Measurements from ENCODE around the gene SMC3.
A peak's percentile ranks its signal among the peaks of the same experiment; 100 is the strongest.

Gene SMC3

DNA sequence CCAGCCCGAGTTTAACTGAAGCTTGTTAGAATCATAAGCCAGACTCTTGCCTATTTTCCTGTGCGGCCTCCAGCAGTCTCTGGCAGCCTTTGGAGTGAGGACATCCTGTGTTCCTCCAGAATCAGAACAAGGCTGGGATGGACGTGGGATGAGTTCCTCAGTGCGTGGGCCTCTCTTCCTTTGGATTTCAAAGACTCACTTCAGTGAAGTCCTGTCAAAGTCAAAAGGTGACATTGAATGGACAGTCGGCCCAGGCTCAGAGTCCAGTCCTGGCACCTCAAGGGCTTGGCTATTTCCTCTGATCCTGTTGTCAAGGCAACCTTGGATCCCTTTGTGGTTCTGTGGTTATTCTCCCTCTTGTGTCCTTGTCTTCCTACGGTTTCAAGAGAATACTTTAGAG is 21.4 kb upstream of the SMC3 start:
- FAIRE-seq = no peak

DNA sequence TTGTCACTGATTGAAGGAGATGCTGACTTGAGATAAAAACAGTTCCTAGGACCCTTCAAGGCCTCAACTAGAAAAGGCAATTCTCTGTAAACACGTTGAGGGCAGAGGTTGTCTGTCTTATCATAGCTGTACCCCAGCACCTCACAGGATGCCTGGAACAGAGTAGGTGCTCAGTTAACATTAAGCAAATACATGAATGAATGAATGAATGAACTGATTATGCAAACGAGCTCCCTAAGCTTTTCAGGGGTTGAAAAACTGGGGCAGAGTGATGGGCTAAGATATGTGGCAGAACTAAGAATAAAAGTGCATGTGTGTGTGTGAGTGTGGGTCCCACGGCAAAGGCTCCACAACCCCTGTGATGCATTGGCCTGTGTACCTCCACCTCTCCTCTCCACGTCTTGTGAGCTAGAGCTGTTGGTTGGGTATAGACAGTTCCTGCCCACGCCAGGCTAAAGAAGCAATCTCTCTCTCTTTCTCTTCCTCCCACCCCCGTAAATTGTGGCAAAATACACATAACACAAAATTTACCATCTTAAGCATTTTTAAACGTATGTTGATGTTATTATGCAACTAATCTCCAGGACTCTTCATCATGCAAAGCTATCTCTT is 20.9 kb upstream of the SMC3 start:
- FAIRE-seq = no peak

DNA sequence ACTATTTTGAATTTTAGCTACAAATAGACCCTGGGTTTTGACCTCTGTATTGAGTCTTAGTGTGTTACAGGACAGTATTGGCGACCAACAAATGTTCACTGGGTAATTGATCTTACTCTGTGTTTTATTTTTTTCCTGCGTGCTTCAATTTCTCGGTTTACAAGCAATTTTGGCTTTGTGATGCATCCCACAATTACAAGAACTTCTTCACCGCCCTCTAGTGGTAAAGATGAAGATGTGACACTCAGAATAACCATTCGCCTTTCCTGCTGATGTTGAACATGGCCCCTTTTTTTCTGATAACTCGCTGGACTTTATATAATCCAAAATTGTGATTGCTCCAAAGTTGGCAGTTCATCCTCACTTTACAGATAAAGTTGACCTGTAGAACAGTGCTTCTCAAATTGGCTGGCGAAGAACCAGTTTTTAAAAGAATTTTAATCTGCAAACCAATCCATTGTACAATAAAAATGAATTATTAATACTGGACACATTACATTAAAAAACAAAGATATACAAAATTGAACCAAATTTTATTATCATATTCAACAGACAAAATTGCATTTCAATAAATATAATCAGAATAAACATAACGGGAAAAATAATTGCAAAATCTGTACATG is 20.2 kb upstream of the SMC3 start:
- peak; percentile 63 for FAIRE-seq

DNA sequence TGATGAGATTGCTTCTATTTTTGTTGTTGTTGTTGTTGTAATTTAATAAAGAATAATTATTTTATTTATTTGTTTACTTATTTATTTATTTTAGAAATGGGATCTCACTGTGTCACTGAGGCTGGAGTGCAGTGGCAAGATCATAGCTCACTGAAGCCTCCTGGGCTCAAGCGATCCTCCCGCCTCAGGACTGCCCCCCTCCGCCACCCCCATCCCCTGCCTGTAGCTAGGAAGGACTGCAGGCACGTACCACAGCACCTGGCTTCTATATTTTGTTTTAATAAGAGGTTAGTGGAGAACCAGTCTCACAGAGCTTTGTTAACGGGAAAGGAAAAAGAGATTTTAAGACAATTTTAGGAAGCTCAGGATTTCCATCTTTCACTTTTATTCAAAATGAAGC is 19.5 kb upstream of the SMC3 start:
- no peak for FAIRE-seq

DNA sequence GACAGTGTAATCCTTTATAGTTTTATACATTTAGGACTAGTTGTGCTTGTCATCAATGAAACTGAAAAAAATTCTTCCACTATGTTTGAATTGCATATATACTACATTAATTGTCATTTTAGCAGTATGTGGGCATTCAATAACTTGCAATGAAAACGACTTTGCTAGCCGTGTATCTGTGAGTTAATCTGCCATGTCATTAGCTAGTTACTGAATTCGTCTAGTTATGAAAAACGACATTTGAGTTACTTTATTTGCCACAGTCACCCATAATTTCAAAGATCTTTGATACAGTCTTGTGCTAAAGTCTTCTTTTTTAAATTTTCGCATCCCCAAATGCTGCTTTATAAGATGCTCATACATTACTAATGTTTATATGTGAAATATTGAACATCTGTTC is 18.3 kb upstream of the SMC3 start:
- no peak for FAIRE-seq

DNA sequence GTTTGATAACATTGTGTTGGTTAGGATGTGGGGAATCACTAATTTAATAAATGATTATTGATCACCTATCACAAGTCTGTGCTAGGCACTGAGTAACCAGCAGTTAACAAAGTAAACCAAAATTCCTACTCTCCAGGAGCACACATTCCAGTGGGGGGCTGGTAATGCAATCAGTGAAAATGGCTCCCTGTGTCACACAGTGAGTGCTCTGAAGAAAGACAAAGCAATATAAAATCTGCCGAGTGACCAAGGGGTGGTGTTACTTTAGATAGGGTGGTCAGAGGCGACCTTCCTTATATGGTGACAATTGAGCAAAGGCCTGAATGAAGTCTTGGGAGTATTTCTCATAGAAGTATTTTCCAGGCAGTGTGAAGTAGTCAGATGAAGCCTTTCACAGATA is 13.6 kb upstream of the SMC3 start:
- FAIRE-seq = no peak

DNA sequence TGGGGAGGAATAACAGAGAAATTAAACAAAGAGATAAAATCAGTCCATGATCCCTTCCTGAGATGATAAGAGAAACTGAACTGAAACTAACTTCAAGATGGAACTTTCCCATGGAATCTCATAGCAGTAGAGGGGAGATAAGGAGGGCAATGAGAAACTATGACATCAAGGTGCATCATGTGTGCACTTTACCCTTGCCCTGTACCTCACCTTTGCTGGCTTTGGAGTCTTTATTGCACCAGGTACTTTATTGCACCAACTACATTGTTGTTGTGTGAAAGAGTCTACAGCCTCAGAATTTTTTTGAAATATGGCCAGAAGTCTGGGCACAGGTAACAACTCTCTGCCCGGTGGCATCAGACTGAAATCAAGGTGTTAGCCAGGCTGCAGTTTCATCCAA is 11.2 kb upstream of the SMC3 start:
- no peak for FAIRE-seq

DNA sequence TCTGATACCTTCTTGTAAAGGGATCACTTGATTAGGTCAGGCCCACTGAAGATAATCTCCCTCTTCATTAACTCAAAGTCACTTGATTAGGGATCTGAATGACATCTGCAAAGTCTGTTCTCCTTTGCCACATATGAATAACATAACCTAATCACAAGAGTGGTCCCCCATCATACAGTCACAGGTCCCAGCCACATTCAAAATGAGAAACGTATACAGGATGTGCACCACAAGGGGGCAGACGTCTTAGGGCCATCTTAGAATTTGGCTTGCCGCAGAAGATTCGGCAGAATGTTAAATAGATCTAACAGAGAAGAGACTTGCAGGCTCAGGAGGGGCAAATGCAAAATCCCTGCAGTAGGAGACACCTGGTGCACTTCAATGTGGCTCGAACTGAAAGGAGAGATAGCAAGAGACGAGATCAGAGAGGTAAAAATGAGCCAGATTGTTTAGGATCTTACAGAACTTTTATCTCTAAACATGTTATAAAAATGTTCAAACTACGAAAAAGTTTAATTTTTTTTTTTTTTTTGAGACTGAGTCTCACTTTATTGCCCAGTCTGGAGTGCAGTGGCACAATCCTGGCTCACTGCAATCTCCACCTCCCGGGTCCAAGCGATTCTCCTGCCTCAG is 10.4 kb upstream of the SMC3 start:
- FAIRE-seq = no peak

DNA sequence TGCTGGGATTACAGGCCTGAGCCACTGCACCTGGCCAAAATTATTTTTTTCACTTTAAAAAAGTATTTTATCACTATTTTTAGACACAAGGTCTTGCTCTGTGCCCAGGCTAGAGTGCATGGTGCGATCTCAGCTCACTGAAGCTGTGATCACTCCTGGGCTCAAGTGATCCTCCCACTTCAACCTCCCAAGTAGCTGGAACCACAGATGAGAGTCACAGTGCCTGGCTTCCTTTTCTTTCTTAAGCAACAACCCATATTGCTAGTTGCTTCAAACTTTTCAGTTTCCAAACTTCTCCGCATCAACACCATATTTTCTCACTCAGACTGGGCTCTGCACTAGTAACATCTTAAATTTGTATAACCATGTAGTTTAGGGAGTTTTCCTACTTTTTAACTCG is 9.5 kb upstream of the SMC3 start:
- no peak for FAIRE-seq

DNA sequence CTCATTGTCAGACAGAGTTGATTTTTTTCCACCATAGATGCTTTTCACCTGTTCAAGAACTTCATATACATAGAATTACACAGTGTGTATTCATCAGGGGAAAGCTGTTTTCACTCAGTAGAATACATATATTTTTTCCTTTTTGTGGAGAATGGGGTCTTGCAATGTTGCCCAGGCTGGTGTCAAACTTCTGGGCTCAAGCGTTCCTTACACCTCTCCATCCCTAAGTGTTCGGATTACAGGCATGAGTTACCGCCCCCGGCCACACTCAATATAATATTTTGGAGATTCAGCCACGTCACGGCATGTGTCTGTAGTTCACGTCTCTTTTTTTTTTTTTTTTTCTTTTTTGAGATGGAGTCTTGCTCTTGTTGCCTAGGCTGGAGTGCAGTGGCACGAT is 7.5 kb upstream of the SMC3 start:
- FAIRE-seq = no peak

DNA sequence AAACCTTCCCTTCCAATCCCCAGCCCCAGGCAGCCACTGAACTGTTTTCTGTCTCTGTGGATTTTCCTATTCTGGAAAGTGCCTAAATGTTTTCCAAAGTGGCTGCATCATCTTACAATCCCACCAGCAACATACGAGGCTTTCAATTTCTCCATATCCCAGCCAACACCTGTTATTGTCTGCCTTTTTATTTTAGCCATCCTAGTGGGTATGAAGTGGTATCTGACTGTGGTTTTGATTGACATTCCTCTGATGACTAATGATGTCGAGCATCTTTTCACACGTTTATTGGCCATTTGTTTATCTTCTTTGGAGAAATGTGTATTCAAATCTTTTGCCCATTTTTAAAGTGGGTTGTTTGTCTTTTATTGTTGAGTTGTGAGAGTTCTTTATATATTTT is 6.2 kb upstream of the SMC3 start:
- no peak for FAIRE-seq

DNA sequence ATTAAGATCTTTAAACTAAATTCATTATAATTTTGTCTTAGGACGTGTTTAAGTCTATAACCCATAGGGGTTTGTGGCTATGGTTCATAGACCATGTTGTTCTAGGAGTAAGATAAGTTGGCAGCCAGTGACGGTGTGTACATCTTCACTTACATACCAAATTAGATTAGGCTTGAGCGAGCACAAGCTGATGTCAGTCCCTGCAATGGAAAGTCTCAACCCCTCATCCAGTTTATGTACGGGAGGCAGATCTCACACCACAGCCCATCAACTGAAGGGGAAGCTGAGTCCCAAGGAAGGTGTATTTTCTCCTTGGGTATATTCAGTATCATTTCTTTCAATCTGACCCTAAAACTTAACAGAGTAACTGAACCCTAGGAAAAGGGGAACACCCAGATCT is 5.1 kb upstream of the SMC3 start:
- FAIRE-seq = no peak

DNA sequence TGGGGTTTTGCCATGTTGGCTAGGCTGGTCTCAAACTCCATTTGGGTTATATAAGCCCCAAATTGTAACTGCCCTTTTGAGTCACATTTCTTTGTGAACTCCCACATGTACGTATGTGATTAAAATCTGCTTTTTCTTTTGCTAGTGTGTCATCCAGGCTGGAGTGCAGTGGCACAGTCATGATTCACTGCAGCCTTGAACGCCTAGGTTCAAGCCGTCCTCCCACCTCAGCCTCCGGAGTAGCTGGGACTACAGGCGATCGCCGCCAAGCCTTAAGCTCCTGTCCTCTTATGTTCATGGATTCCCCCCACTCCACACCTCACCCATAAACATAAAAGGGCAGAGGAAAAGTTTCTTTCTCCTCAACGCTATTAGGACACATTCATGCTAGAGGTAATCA is 4.4 kb upstream of the SMC3 start:
- FAIRE-seq = no peak

DNA sequence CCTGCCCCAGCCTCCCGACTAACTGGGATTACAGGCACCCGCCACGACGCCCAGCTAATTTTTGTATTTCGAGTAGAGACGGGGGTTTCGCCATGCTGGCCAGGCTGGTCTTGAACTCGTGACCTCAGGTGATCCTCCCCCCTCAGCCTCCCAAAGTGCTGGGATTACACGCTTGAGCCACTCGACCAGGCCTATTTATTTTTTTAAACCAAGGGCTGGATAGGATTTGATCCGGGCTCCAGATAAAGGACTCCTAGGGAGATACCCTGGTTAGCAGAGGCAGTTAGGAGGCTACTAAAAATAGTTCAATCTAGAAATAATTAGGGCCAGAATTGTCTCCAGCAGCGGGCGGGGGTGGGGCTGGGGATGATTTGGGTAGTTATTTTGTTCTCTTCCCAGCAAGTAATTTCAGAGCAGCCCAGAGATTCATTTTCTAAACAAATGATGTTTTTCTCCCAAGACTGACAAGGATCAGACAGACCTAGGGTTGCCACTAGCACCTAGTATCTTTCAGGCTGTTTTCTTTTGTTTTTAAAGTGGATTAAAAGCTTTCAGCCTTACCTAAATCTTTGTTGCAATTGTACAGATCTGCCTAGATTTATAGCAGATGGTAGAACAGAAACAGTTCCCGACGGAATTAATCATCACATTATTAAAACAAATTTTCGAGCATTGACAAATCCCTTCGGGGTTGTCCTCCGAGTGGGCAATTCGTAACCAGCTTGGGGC is 859 bp upstream of the SMC3 start:
- FAIRE-seq = no peak

DNA sequence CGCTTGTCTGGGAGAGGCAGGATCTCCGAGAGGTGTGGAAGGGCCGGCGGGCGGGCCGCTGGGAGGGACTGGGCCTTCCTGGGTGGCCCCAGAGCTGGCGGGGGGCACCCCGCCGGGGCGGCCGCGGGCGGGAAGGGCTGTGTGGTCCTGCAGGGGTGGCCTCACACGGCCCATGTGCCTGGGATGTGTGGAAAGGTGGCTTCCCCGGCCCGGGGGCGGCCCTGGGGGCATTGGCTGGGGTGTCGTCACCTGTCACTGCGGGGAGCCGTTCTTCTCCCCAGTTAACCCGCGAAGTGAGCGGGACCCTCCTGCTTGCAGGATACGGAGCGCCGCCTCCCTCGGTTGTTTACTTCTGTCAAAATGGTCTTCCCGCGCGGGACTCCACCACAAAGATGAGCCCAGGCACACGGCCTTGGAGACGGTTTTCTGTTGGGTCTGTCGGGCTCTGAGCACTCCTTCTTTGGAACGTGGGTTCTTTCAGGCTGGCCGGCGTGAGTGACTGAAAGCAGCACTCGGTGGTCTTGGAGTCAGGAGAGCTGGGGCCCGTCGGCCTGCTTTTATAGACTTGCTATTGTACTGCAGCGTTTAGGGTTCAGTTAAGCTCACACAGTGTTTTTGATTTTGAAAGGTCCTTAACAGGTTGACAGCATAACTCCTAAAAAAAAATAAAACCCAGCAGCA is 700 bp downstream of the SMC3 start:
- no peak for FAIRE-seq

DNA sequence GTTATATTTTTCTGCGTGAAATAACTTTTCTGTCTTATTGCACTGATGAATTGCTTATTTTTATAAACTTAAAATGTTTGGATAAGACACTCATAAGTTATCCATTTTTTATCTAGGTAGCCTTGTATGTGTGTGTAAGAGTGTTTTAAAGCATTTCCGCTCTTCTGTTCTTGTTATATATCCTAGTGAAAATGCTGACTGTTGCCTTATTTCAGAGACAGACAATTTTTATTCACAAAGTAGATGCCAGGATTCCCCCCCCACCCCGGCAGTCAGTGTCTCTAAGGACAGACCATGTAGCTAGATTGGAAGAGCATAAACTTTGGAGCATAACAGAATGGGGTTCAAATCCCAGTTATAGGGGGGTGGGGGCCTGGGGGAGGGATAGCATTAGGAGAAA is 1.6 kb downstream of the SMC3 start:
- no peak for FAIRE-seq

DNA sequence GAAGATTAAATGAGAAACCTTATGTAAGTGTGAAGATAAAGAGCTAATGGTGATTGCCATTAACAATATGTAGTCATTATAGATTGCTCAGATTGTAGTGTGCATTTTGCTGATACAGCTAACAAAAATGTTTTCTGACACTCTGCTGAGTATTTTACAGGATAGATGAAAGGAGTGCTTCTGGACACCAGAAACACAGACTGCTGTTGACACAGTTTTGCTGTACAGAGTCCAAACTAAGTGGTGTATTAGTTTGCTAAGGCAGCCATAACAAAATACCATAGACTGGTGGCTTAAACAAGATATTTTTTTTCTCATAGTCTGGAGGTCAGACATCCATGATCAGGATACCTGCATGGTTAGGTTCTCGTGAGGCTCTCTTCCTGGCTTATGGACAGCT is 2.2 kb downstream of the SMC3 start:
- FAIRE-seq = no peak

DNA sequence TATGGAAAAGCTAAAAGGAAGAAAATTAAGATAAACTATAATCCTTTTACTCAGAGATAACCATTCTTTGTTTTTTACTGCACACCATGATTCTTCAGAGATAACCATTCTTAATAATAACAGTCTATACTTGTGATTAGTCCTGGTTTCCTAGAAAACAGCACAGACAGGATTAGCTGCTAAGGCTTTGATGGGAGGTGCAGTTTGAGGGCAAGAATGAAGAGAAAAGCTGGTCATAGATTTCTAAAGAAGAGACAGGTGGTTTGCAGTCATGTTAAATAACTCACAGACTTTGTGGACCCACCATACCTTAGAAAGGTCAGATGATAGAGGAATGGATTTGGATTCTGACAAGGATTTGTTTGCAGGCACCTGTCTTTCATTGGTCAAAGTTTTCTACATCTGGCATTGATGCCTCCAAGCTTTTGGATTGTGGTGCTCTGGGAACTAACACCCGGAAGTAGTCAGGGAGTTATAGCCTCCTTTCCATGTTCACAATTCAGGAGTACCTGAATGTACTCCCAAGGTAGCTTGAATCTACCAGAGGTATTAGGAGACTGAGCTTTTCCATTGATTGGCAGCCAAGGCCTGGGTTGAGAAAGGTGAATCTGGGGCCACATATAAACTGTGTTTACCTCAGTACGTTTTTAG is 3.7 kb downstream of the SMC3 start:
- no peak for FAIRE-seq

DNA sequence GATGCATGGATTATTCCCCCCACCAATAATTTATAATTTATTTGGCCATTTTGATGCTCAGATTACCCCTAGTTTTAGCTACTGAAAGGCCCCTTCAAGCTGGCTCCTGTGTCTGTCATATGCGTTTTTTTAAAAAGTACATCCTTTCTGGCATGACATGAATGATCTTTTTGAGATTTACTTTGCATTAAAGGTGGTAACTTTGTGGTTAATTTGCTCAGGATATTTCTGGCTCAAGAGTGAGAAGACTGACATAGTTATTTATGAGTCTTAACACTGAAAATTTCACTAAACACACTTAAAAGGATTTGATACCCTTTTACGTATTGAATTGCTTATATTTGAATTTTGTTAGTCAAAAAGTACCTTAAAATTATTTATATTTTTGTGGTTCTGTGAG is 5.4 kb downstream of the SMC3 start:
- FAIRE-seq = peak; percentile 33

DNA sequence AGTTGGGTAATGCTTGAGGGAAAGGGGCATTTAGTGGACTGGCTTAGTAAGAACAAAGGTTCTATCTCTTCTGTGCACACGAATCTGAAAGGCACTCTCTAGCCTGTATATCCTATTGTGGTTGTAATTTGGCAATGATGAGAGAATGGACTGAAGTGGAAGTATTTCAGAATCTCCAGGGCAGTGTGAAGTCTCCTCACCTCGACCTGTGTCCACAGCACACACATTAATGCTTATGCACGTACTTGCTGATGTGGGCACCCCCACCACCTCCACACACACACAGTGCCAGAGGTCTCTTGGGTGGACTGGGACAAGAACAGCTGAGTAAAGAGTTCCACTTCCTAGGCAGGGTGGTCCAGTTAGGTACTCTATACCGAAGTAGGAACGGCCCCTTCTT is 6.9 kb downstream of the SMC3 start:
- no peak for FAIRE-seq

DNA sequence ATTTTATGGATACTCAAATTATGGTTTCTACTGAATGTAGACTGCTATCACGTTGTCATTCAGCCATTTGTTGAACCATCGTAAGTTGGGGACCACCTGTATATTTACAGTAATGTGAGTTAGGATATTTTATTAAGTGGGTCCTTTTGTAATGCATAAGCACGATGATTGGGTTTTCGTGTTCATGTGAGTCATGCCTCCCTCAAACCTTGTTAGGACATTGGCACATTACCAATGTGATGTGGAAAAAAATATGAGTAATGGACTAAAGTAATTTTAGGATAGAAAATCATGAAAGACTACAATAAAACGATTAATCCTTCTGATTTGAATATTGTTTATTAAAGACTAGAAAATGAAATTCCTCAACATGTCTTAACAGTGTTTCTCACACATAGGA is 8.7 kb downstream of the SMC3 start:
- no peak for FAIRE-seq

DNA sequence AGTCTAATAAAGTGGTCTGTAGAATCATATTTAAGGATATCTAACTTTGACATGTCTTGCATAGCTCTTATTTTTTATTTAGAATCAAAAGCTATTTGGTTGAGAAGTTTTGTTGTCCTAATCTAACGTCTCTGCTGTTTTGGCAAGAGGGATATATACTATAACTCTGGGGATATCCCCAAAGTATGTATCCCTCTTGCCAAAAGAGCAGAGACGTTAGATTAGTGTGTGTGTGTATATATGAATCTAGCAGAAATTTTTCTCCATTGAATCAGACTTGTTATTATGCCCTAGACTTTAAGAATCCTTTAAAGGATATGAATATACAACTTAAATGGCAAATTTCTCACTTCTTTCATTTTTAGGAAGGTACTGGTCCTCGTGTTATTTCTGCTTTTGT is 9.6 kb downstream of the SMC3 start:
- FAIRE-seq = no peak

DNA sequence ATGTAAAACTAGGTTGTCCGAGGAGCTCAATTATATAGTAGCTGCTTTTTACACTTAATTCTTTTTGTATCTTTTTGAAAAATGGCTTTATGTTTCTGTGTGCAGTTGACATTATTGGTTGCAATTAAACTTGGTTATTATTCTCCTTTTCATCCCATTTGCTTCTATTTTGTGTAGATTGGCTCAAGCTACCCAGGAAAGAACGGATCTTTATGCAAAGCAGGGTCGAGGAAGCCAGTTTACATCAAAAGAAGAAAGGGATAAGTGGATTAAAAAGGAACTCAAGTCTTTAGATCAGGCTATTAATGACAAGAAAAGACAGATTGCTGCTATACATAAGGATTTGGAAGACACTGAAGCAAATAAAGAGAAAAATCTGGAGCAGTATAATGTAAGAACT is 16.5 kb downstream of the SMC3 start:
- no peak for FAIRE-seq

All from endometrium (tissue), 2 donors.